HCT116 (cell line): ENCODE measurements around the gene ERVV-1. TPM values are rescaled to one million over a fixed set of nuclear protein-coding genes. Genes with fewer than 3 reads are reported as not detected.

Experiments
- ATAC-seq: fragments of 200-7000 bp; cut with Tn5 transposase; 2 replicates; pipeline ENCODE4 v1.9.1; 2020; ENCODE audit warnings: mild to moderate bottlenecking, moderate library complexity
- BruUV-seq: library from RNA; stranded (reverse); fragments of 400-500 nt; replicated peaks from 2 replicates; lab custom pipeline; 2021; lab: Mats Ljungman, UMichigan
- CTCF ChIA-PET: fragments of 300-600 bp; sonication (Branson Sonifier 250); formaldehyde crosslinking; loops from one replicate; lab custom pipeline; 2021; ENCODE audit warnings: antibody characterized with exemption; lab: Charles Lee
- POLR2A ChIA-PET: fragments of 300-600, 350-600 bp; sonication (Branson Sonifier 250); formaldehyde crosslinking; loops from one replicate; lab custom pipeline; 2021; ENCODE audit warnings: antibody characterized with exemption; lab: Charles Lee
- RAD21 ChIA-PET, 2 experiments: fragments of 300-600 bp; sonication (Branson Sonifier 250); formaldehyde crosslinking; loops; one replicate each; lab custom pipeline; 2023; ENCODE audit warnings: low total read pairs in 2 of 2; ENCODE audit not compliant: uncharacterized antibody in 2 of 2, unreplicated experiment in 2 of 2, low non-redundant PET in 1 of 2; lab: Charles Lee
- DNase-seq: peaks from one replicate; pipeline ENCODE4 v3.0.0-alpha.2; 2010; ENCODE audit warnings: low read depth, low spot score
- H2AFZ ChIP-seq: fragments of 200-600 bp; shearing (Covaris generic), sonication (generic); 2 replicates; pipeline ENCODE4 v1.6.1; 2017; ENCODE audit warnings: low read depth, mixed run types, mixed read lengths, antibody characterized with exemption, low read length; ENCODE audit not compliant: poor library complexity, severe bottlenecking
- H3K27ac ChIP-seq: 2 replicates; pipeline ENCODE4 v1.5.1; 2012; ENCODE audit warnings: low read depth, low read length
- H3K27me3 ChIP-seq: fragments of 200-600 bp; sonication (generic); 2 replicates; pipeline ENCODE4 v1.6.1; 2016; ENCODE audit warnings: mixed run types, low read length, mixed read lengths; ENCODE audit not compliant: insufficient read depth
- H3K36me3 ChIP-seq, 2 experiments: fragments of 200-500 bp in 1 of 2; fragments of 200-600 bp in 1 of 2; sonication (Bioruptor generic) in 1 of 2; sonication (generic) in 1 of 2; 2 replicates each; pipeline versions ENCODE4 v1.5.1 to v1.6.1; 2014 to 2016; ENCODE audit warnings: low read length in 2 of 2, inconsistent platforms in 1 of 2, mixed read lengths in 1 of 2, mixed run types in 1 of 2; ENCODE audit not compliant: insufficient read depth in 2 of 2, control insufficient read depth in 1 of 2
- H3K4me1 ChIP-seq, 2 experiments: fragments of 200-600 bp in 1 of 2; sonication (generic) in 1 of 2; 2 replicates each; pipeline versions ENCODE4 v1.5.1 to v1.6.1; 2012 to 2017; ENCODE audit warnings: low read length in 2 of 2, inconsistent platforms in 1 of 2, mild to moderate bottlenecking in 1 of 2, mixed read lengths in 1 of 2, mixed run types in 1 of 2, moderate library complexity in 1 of 2; ENCODE audit not compliant: insufficient read depth in 2 of 2, control insufficient read depth in 1 of 2
- H3K4me2 ChIP-seq: fragments of 200-600 bp; sonication (generic); 2 replicates; pipeline ENCODE4 v1.6.1; 2017; ENCODE audit warnings: mixed run types, low read length, mixed read lengths
- H3K4me3 ChIP-seq, 2 experiments: fragments of 200-600 bp in 1 of 2; sonication (generic) in 1 of 2; replicated peaks in 1 of 2; 2 replicates each; pipeline ENCODE4 v1.5.1; 2011 to 2016; ENCODE audit warnings: low read length in 2 of 2, control low read depth in 1 of 2, low read depth in 1 of 2, mild to moderate bottlenecking in 1 of 2, mixed read lengths in 1 of 2, mixed run types in 1 of 2
- H3K79me2 ChIP-seq: fragments of 200-600 bp; sonication (generic); 2 replicates; pipeline ENCODE4 v1.6.1; 2017; ENCODE audit warnings: mild to moderate bottlenecking, mixed run types, low read length, moderate library complexity, mixed read lengths; ENCODE audit not compliant: insufficient read depth
- H3K9ac ChIP-seq: fragments of 200-600 bp; sonication (generic); 2 replicates; pipeline ENCODE4 v1.6.1; 2016; ENCODE audit warnings: low read length, mixed read lengths
- H3K9me2 ChIP-seq: fragments of 200-600 bp; sonication (generic), shearing (Covaris generic); 2 replicates; pipeline ENCODE4 v1.6.1; 2017; ENCODE audit warnings: mixed run types, mild to moderate bottlenecking, moderate library complexity; ENCODE audit not compliant: insufficient read depth
- H3K9me3 ChIP-seq, 2 experiments: fragments of 200-500 bp in 1 of 2; fragments of 200-600 bp in 1 of 2; sonication (Bioruptor generic) in 1 of 2; sonication (generic) in 1 of 2; 2 replicates each; pipeline ENCODE4 v1.6.1; 2014 to 2017; ENCODE audit warnings: low read length in 2 of 2, mixed read lengths in 2 of 2, inconsistent platforms in 1 of 2, low read depth in 1 of 2, mild to moderate bottlenecking in 1 of 2, mixed run types in 1 of 2, moderate library complexity in 1 of 2; ENCODE audit not compliant: control insufficient read depth in 1 of 2, insufficient read depth in 1 of 2
- H4K20me1 ChIP-seq: fragments of 200-600 bp; sonication (generic), shearing (Covaris generic); 2 replicates; pipeline ENCODE4 v1.6.1; 2017; ENCODE audit warnings: mixed run types, mild to moderate bottlenecking, moderate library complexity; ENCODE audit not compliant: insufficient read depth
- ATF3 ChIP-seq: IDR thresholded peaks from 2 replicates; pipeline ENCODE4 v1.6.1; 2012
- CBX3 ChIP-seq: IDR thresholded peaks from 2 replicates; pipeline ENCODE4 v1.6.1; 2012; ENCODE audit warnings: low read depth
- CEBPB ChIP-seq: IDR thresholded peaks from 2 replicates; pipeline ENCODE4 v1.6.1; 2012; ENCODE audit warnings: low read depth
- CTCF ChIP-seq, 3 experiments: fragments of 200-600 bp in 1 of 3; sonication (generic) in 1 of 3; IDR thresholded peaks in 2 of 3; conservative IDR thresholded peaks in 1 of 3; 2 replicates each; pipeline ENCODE4 v1.5.1; 2012 to 2017; ENCODE audit warnings: low read depth in 2 of 3, low read length in 2 of 3, antibody characterized with exemption in 1 of 3, borderline replicate concordance in 1 of 3, control low read depth in 1 of 3, mild to moderate bottlenecking in 1 of 3, mixed read lengths in 1 of 3, mixed run types in 1 of 3, moderate library complexity in 1 of 3; ENCODE audit not compliant: insufficient read depth in 1 of 3
- EGR1 ChIP-seq: IDR thresholded peaks from 2 replicates; pipeline ENCODE4 v1.6.1; 2012; ENCODE audit warnings: low read depth
- ELF1 ChIP-seq: IDR thresholded peaks from 2 replicates; pipeline ENCODE4 v1.6.1; 2012; ENCODE audit warnings: low read depth, borderline replicate concordance
- FOSL1 ChIP-seq: IDR thresholded peaks from 2 replicates; pipeline ENCODE4 v1.6.1; 2012; ENCODE audit warnings: low read depth
- JUND ChIP-seq: IDR thresholded peaks from 2 replicates; pipeline ENCODE4 v1.6.1; 2012
- POLR2AphosphoS5 ChIP-seq: IDR thresholded peaks from 2 replicates; pipeline ENCODE4 v1.6.1; 2011; ENCODE audit warnings: mild to moderate bottlenecking, low read depth, low read length, moderate library complexity
- RAD21 ChIP-seq: IDR thresholded peaks from 2 replicates; pipeline ENCODE4 v1.6.1; 2012; ENCODE audit warnings: low read depth, mild to moderate bottlenecking
- SRF ChIP-seq: IDR thresholded peaks from 2 replicates; pipeline ENCODE4 v1.6.1; 2012; ENCODE audit warnings: low read depth
- ZFX ChIP-seq: fragments of 450-650 bp; IDR thresholded peaks from 2 replicates; pipeline ENCODE4 v1.6.1; 2017
- ZNF274 ChIP-seq: fragments of 200-500 bp; sonication (Bioruptor generic); IDR thresholded peaks from 2 replicates; pipeline ENCODE4 v1.6.1; 2014; ENCODE audit warnings: mild to moderate bottlenecking, low read depth, low read length, inconsistent platforms
- intact Hi-C: fragments of 100-400 bp; cut with micrococcal nuclease; formaldehyde crosslinking; loops from 2 replicates; pipeline ENCODE4 v1.10.0; 2022
- total RNA-seq: library from RNA; stranded (reverse); gene quantifications from one replicate; pipeline ENCODE4 v1.2.1, GENCODE V29; 2021; ENCODE audit not compliant: unreplicated experiment
- TF ChIP-seq, protein P1 (sequence below): IDR thresholded peaks from 2 replicates; pipeline ENCODE4 v1.6.1; 2012

ERVV-1 gene
- total RNA-seq, 1 experiment from 2014 or later, result not detected

DNA sequence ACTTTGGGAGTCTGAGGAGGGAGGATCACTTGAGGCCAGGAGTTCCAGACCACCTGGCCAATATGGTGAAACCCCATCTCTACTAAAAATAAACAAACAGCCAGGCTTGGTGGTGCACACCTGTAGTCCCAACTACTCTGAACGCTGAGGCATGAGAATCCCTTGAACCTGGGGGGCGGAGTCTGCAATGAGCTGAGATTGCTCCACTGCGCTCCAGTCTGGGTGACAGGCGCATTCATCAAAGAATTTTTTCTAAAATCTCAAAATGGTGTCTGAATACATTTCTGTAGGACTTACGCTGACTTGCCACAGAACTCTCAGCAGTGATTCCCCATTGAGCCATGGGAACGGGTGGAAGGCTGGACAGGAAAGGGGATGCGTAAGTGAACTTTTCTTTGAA, 18.0 kb upstream of the ERVV-1 start (continued):
- no peak for TF ChIP-seq EGR1
- no peak for TF ChIP-seq FOSL1
- TF ChIP-seq, all 23 proteins: peak for 0

GRCh38 chr19:52997975-52998374, 15.7 kb upstream of the ERVV-1 start:
- Histone ChIP-seq H3K27ac (no peak overlapping the region), H2AFZ (no peak overlapping the region), H3K9me3 (peaks cover 0 to 3% of the 10 kb centered on the region in 2 experiments; a peak in 2 of 4 replicates), H3K79me2 (no peaks in the 10 kb centered on the region), H3K27me3 (no peaks in the 10 kb centered on the region), H3K4me2 (no peak overlapping the region), H3K4me1 (no peaks in the 10 kb centered on the region; a peak in 1 of 4 replicates), H3K9me2 (no peaks in the 10 kb centered on the region), H3K36me3 (no peaks in the 10 kb centered on the region)
- ChIA-PET RAD21 (no interaction called here), CTCF (no interaction called here), POLR2A (no interaction called here)
- ATAC-seq, result no peak
- intact Hi-C loops, result no loop called here
- DNase-seq, result no peak
- BruUV-seq, result no TSS peak
- TF ChIP-seq, protein P1, sequence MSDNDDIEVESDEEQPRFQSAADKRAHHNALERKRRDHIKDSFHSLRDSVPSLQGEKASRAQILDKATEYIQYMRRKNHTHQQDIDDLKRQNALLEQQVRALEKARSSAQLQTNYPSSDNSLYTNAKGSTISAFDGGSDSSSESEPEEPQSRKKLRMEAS, result no peak
- TF ChIP-seq POLR2AphosphoS5, result no peak
- TF ChIP-seq RAD21, result no peak
- TF ChIP-seq, all 23 proteins: peak for 0
- Histone ChIP-seq H4K20me1 (no peaks in the 10 kb centered on the region), H3K4me3 (no peak overlapping the region), H3K9ac (no peak overlapping the region)

GRCh38 chr19:53002479-53002878, 11.2 kb upstream of the ERVV-1 start:
- intact Hi-C loops, result no loop called here
- Histone ChIP-seq H3K4me2 (no peak overlapping the region), H3K79me2 (no peaks in the 10 kb centered on the region), H3K9ac (no peak overlapping the region), H4K20me1 (no peaks in the 10 kb centered on the region), H3K9me3 (peaks cover 3% of the 10 kb centered on the region in 2 experiments; a peak in 2 of 4 replicates), H3K9me2 (no peaks in the 10 kb centered on the region), H3K4me3 (no peak overlapping the region), H2AFZ (no peak overlapping the region), H3K36me3 (no peaks in the 10 kb centered on the region), H3K4me1 (no peaks in the 10 kb centered on the region), H3K27me3 (no peaks in the 10 kb centered on the region), H3K27ac (no peak overlapping the region)
- TF ChIP-seq FOSL1 (no peak), ELF1 (no peak), EGR1 (no peak), ATF3 (no peak), SRF (no peak), ZFX (no peak), CTCF (IDR thresholded peaks at IDR 0.05 in 2 of 3, conservative IDR thresholded peaks at IDR 0.05 in 1 of 3; ENCODE audit: borderline replicate concordance in 1 of 3, insufficient read depth in 1 of 3, low read depth in 2 of 3, low read length in 2 of 3) (no peak), JUND (no peak), CEBPB (no peak), ZNF274 (no peak), CBX3 (no peak)
- TF ChIP-seq, protein P1, result no peak
- POLR2A ChIA-PET, result no interaction called here
- RAD21 ChIA-PET, result no interaction called here
- ATAC-seq (no peak), DNase-seq (no peak)
- no TSS peak for BruUV-seq
- CTCF ChIA-PET, result no interaction called here
